Measurements from ENCODE around the gene ENPP6. TPM values are rescaled to one million over a fixed set of nuclear protein-coding genes. Genes with fewer than 3 reads are reported as not detected.

The ENPP6 gene
- total and polyA plus RNA-seq, 2 of the 13 experiments (the other 11 are each of a cell fraction or from before 2014, with no cell fraction given): not detected

- FAIRE-seq (no peak), ATAC-seq (no peak), DNase-seq (ENCODE audit: low spot score) (no peak)
- Histone ChIP-seq H3K4me1 (ENCODE audit: insufficient read depth, low read length) (peaks cover 22% of the 10 kb centered on the region), H3K9me3 (ENCODE audit: low read length) (no peaks in the 10 kb centered on the region), H3K27ac (ENCODE audit: extremely low read length, insufficient read depth, low read length) (no peak overlapping the region), H3K27me3 (ENCODE audit: control insufficient read depth in 1 of 2, insufficient read depth in 2 of 2, low read length in 2 of 2) (peaks cover 0 to under 1% of the 10 kb centered on the region in 2 experiments; a peak in 1 of 5 replicates), H3K9ac (ENCODE audit: insufficient read depth, low read depth, low read length) (no peak overlapping the region), H4K20me1 (ENCODE audit: insufficient read depth, low read length) (no peaks in the 10 kb centered on the region), H3K4me2 (ENCODE audit: low read depth, low read length) (no peak overlapping the region), H3K79me2 (ENCODE audit: insufficient read depth, low read length) (no peaks in the 10 kb centered on the region), H3K36me3 (replicated peaks in 1 of 2; ENCODE audit: control insufficient read depth in 1 of 2, insufficient read depth in 2 of 2, low read length in 2 of 2) (no peaks in the 10 kb centered on the region), H2AFZ (ENCODE audit: low read length) (no peak overlapping the region), H3K4me3 (replicated peaks in 1 of 3; ENCODE audit: insufficient read depth in 1 of 3, low read depth in 2 of 3, low read length in 3 of 3) (no peak overlapping the region)
- in situ Hi-C loops (cut with HindIII; ENCODE audit: extremely low pct_ligation_motif_present, low pct_unique_long_range_greater_than_20kb) (no loop called here), intact Hi-C loops (cut with micrococcal nuclease; ENCODE audit: unreplicated experiment) (loop anchor here (10.0 kb wide), 2 partner anchors 382 to 472 kb away; partner anchors contain the start of genes CASP3, CENPU and PRIMPOL)
- no TSS peak for BruUV-seq (replicated peaks)
- no peak for TF ChIP-seq ZNF577 (CRISPR knock-in tag; IDR thresholded peaks at IDR 0.05; ENCODE audit: borderline replicate concordance, low read depth)
- no peak for TF ChIP-seq MAFF (IDR thresholded peaks at IDR 0.05; ENCODE audit: low read depth, low read length)
- TF ChIP-seq YEATS4 (CRISPR knock-in tag; IDR thresholded peaks at IDR 0.05; ENCODE audit: borderline replicate concordance): no peak
- TF ChIP-seq, protein P1, sequence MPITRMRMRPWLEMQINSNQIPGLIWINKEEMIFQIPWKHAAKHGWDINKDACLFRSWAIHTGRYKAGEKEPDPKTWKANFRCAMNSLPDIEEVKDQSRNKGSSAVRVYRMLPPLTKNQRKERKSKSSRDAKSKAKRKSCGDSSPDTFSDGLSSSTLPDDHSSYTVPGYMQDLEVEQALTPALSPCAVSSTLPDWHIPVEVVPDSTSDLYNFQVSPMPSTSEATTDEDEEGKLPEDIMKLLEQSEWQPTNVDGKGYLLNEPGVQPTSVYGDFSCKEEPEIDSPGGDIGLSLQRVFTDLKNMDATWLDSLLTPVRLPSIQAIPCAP (CRISPR knock-in tag; IDR thresholded peaks at IDR 0.05; ENCODE audit: low read depth): no peak
- TF ChIP-seq FOXK1 (CRISPR knock-in tag; IDR thresholded peaks at IDR 0.05; ENCODE audit: borderline replicate concordance, low read depth): no peak
- no peak for TF ChIP-seq ZNF224 (CRISPR knock-in tag; IDR thresholded peaks at IDR 0.05)
- no peak for TF ChIP-seq CREM (IDR thresholded peaks at IDR 0.05)
- TF ChIP-seq CREM (CRISPR knock-in tag; IDR thresholded peaks at IDR 0.05): no peak
- no peak for TF ChIP-seq E2F1 (CRISPR knock-in tag; IDR thresholded peaks at IDR 0.05)
- no peak for TF ChIP-seq ZNF768 (CRISPR knock-in tag; IDR thresholded peaks at IDR 0.05)
- TF ChIP-seq LCORL (IDR thresholded peaks at IDR 0.05): no peak
- no peak for TF ChIP-seq LCORL (CRISPR knock-in tag; IDR thresholded peaks at IDR 0.05)
- TF ChIP-seq, protein P2, sequence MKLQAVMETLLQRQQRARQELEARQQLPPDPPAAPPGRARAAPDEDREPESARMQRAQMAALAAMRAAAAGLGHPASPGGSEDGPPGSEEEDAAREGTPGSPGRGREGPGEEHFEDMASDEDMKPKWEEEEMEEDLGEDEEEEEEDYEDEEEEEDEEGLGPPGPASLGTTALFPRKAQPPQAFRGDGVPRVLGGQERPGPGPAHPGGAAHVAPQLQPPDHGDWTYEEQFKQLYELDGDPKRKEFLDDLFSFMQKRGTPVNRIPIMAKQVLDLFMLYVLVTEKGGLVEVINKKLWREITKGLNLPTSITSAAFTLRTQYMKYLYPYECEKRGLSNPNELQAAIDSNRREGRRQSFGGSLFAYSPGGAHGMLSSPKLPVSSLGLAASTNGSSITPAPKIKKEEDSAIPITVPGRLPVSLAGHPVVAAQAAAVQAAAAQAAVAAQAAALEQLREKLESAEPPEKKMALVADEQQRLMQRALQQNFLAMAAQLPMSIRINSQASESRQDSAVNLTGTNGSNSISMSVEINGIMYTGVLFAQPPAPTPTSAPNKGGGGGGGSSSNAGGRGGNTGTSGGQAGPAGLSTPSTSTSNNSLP (IDR thresholded peaks at IDR 0.05; ENCODE audit: low read depth, low read length): no peak
- no peak for TF ChIP-seq SMAD1 (CRISPR knock-in tag; IDR thresholded peaks at IDR 0.05; ENCODE audit: borderline replicate concordance, low read depth)
- TF ChIP-seq KDM4B (CRISPR knock-in tag; IDR thresholded peaks at IDR 0.05): no peak
- no peak for TF ChIP-seq IRX3 (CRISPR knock-in tag; IDR thresholded peaks at IDR 0.05; ENCODE audit: borderline replicate concordance, low read depth)
- POLR2A ChIA-PET: no interaction called here
- CTCF ChIA-PET (ENCODE audit: low intra/inter-chr PET ratio, low total read pairs): interaction anchor here (3.3 kb wide), 1 partner anchor 276 kb away, joined by 34 read pairs; no protein-coding TSS in a partner anchor
Observed at GRCh38 chr4:184262901-184263300, 45.2 kb upstream of the ENPP6 start.

All from HepG2 (cell line).